ENCODE results near the gene TSBP1. TPM values are rescaled to one million over a fixed set of nuclear protein-coding genes. Genes with fewer than 3 reads are reported as not detected.
"Not testable (repeated sequence)": the region's sequence is repeated elsewhere in the genome, so short reads cannot be mapped to it uniquely, and the experiment has no call there.

The TSBP1 gene
- total RNA-seq, 2 donors from 2014 or later = not detected

DNA sequence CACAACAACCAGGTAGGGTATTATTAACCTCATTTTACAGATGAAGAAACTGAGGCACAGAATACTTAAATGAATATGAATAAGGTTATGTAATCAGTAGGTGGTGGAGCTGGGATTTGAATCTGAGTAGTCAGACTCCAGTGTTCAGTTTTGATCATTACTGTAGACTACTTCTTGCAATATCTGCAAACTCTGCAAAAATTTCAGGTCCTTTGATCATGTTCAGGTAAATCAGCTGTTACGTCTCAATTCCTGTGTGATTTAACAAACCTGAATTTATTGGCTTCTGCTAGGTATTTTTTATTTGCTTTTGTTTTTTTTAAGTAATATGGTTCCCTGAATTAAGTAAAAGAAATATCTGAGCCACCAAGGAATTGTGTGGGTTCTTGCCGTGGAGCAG lies 77.1 kb downstream of the TSBP1 start:
- intact Hi-C loops (cut with DNase I) = no loop called here

GRCh38 chr6:32293695-32294094 lies 78.0 kb downstream of the TSBP1 start:
- H3K4me3 ChIP-seq = no peak overlapping the region
- TF ChIP-seq, protein P1, sequence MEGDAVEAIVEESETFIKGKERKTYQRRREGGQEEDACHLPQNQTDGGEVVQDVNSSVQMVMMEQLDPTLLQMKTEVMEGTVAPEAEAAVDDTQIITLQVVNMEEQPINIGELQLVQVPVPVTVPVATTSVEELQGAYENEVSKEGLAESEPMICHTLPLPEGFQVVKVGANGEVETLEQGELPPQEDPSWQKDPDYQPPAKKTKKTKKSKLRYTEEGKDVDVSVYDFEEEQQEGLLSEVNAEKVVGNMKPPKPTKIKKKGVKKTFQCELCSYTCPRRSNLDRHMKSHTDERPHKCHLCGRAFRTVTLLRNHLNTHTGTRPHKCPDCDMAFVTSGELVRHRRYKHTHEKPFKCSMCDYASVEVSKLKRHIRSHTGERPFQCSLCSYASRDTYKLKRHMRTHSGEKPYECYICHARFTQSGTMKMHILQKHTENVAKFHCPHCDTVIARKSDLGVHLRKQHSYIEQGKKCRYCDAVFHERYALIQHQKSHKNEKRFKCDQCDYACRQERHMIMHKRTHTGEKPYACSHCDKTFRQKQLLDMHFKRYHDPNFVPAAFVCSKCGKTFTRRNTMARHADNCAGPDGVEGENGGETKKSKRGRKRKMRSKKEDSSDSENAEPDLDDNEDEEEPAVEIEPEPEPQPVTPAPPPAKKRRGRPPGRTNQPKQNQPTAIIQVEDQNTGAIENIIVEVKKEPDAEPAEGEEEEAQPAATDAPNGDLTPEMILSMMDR (IDR thresholded peaks at IDR 0.05) = no peak
- no peak for TF ChIP-seq POLR2A (IDR thresholded peaks at IDR 0.05)
- ATAC-seq (no peak), DNase-seq (no peak)
- no peaks in the 10 kb centered on the region for H3K9me3 ChIP-seq
- H3K27me3 ChIP-seq = peaks cover 0 to 5% of the 10 kb centered on the region in 2 donors
- H3K27ac ChIP-seq = no peak overlapping the region
- intact Hi-C loops (cut with DNase I) = no loop called here
- H3K36me3 ChIP-seq (replicated peaks in 1 of 2; ENCODE audit: insufficient read depth in 1 of 2, low read depth in 2 of 2) = no peaks in the 10 kb centered on the region
- H3K4me1 ChIP-seq = no peaks in the 10 kb centered on the region
- WGBS, 2 donors = 68 to 71% methylated on average over 4 of the region's 4 CpGs

More for the DNA sequence above, 77.1 kb downstream of the TSBP1 start:
- H3K36me3 ChIP-seq (replicated peaks in 1 of 2; ENCODE audit: insufficient read depth in 1 of 2, low read depth in 2 of 2) = no peaks in the 10 kb centered on the region
- no peaks in the 10 kb centered on the region for H3K27me3 ChIP-seq
- H3K4me1 ChIP-seq = no peaks in the 10 kb centered on the region
- no peak for DNase-seq
- ATAC-seq = no peak
- no peak overlapping the region for H3K27ac ChIP-seq
- no peak overlapping the region for H3K4me3 ChIP-seq
- H3K9me3 ChIP-seq = no peaks in the 10 kb centered on the region
- TF ChIP-seq, protein P1 (IDR thresholded peaks at IDR 0.05) = no peak
- WGBS, 2 donors = 86 to 87% methylated on average over 2 of the region's 2 CpGs

DNA sequence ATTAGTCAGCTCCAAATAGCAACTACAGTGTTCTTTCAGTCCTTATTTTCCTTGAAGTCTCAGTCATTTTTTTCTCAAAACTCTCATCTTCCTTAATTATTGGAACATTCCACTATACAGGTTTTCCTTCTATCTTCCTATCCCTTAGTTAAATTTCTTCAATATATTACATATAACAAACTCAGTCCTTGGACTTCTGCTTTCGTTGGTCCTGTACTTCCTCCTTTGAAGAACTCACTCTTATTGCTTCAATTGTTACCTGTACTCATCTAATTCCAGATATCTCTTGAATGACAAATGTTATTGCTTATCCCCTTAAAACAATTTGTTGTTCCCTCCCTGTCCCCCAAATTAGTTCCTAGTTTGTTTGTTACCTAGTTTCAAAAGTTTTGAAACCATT lies 80.2 kb downstream of the TSBP1 start:
- Histone ChIP-seq H3K9me3 (no peaks in the 10 kb centered on the region), H3K27me3 (peaks cover 0 to 7% of the 10 kb centered on the region in 2 donors), H3K4me3 (no peak overlapping the region), H3K27ac (no peak overlapping the region), H3K4me1 (no peaks in the 10 kb centered on the region), H3K36me3 (replicated peaks in 1 of 2; ENCODE audit: insufficient read depth in 1 of 2, low read depth in 2 of 2) (no peaks in the 10 kb centered on the region)
- DNase-seq (no peak), ATAC-seq (no peak)
- WGBS, 2 donors = 32 to 38% methylated on average over 1 of the region's 1 CpG
- TF ChIP-seq, protein P1 (IDR thresholded peaks at IDR 0.05) = no peak
- TF ChIP-seq POLR2A (IDR thresholded peaks at IDR 0.05) = no peak
- intact Hi-C loops (cut with DNase I) = no loop called here

DNA sequence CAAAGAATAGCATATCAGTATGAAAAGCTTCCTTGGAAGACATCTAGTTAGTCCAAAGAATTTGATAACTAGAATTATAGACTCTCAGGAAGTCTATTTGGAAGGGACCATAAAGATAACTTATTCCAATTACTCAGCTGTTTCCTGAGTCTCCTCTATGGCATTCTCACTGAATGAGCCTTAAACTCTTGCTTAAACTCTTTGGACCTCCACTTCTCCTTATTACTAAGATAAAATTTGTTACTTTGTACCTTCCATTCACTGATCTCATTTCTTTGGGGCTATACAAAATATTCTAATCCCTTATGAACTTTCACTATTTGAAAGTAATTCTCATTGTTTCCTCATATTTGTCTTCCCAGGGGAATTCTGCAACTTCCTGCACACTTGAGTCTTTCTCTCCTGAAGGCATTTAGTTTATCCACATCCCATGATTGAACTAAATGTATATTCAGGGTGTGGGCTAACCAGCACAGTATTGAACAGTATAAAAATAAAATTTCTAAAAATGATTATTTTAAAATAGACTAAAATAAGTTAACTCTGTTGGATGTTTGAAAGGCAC lies 80.7 kb downstream of the TSBP1 start:
- no peak overlapping the region for H3K4me3 ChIP-seq
- DNase-seq (no peak), ATAC-seq (no peak)
- TF ChIP-seq, protein P1 (IDR thresholded peaks at IDR 0.05) = no peak
- TF ChIP-seq POLR2A (IDR thresholded peaks at IDR 0.05) = no peak
- H3K27ac ChIP-seq = no peak overlapping the region
- no peaks in the 10 kb centered on the region for H3K36me3 ChIP-seq (replicated peaks in 1 of 2; ENCODE audit: insufficient read depth in 1 of 2, low read depth in 2 of 2)
- intact Hi-C loops (cut with DNase I) = no loop called here
- H3K9me3 ChIP-seq = no peaks in the 10 kb centered on the region
- H3K4me1 ChIP-seq = no peaks in the 10 kb centered on the region
- peaks cover 0 to 7% of the 10 kb centered on the region in 2 donors for H3K27me3 ChIP-seq

- DNase-seq = no peak
- no peaks in the 10 kb centered on the region for H3K9me3 ChIP-seq
- 26 to 35% methylated on average over 2 of the region's 2 CpGs for WGBS, 2 donors
- no peak for ATAC-seq
- no peaks in the 10 kb centered on the region for H3K4me1 ChIP-seq
- no peaks in the 10 kb centered on the region for H3K36me3 ChIP-seq (replicated peaks in 1 of 2; ENCODE audit: insufficient read depth in 1 of 2, low read depth in 2 of 2)
- no peak overlapping the region for H3K27ac ChIP-seq
- intact Hi-C loops (cut with DNase I) = no loop called here
- no peak for TF ChIP-seq POLR2A (IDR thresholded peaks at IDR 0.05)
- TF ChIP-seq, protein P1 (IDR thresholded peaks at IDR 0.05) = no peak
- H3K27me3 ChIP-seq = peaks cover 0 to 7% of the 10 kb centered on the region in 2 donors
- no peak overlapping the region for H3K4me3 ChIP-seq
Measured at GRCh38 chr6:32288426-32288825, 83.3 kb downstream of the TSBP1 start.

GRCh38 chr6:32273801-32274577 lies 97.7 kb downstream of the TSBP1 start:
- H3K9me3 ChIP-seq; ATAC-seq; H3K4me1 ChIP-seq; H3K27me3 ChIP-seq; DNase-seq; intact Hi-C loops (cut with DNase I); H3K4me3 ChIP-seq; H3K27ac ChIP-seq; H3K36me3 ChIP-seq (replicated peaks in 1 of 2; ENCODE audit: insufficient read depth in 1 of 2, low read depth in 2 of 2): not testable (repeated sequence)
- 74 to 76% methylated on average over 2 of the region's 2 CpGs for WGBS, 2 donors

All from body of pancreas (tissue), 4 donors.